GM23338 (cell line): Measurements from ENCODE around the gene SST. TPM values are rescaled to one million over a fixed set of nuclear protein-coding genes. Genes with fewer than 3 reads are reported as not detected.

Experiments
- ATAC-seq: fragments of 200-7000 bp; cut with Tn5 transposase; 3 replicates; pipeline ENCODE4 v1.9.1; 2020
- DNase-seq: peaks from one replicate; pipeline ENCODE4 v3.0.0-alpha.2; 2015; ENCODE audit warnings: low spot score
- H2AFZ ChIP-seq: fragments of 200-600 bp; sonication (generic); 2 replicates; pipeline ENCODE4 v1.8.0; 2016; ENCODE audit warnings: antibody characterized with exemption, mild to moderate bottlenecking, moderate library complexity
- H3F3A ChIP-seq: fragments of 200-600 bp; sonication (generic); replicated peaks from 2 replicates; pipeline ENCODE4 v1.8.0; 2017; ENCODE audit warnings: antibody characterized with exemption, mixed run types, low read depth
- H3K27ac ChIP-seq: fragments of 200-600 bp; sonication (generic); 2 replicates; pipeline ENCODE4 v1.6.1; 2016; ENCODE audit warnings: low read depth
- H3K27me3 ChIP-seq: fragments of 200-600 bp; sonication (generic); 2 replicates; pipeline ENCODE4 v1.8.0; 2016; ENCODE audit warnings: mild to moderate bottlenecking, mixed run types, moderate library complexity; ENCODE audit not compliant: insufficient read depth
- H3K36me3 ChIP-seq: fragments of 200-600 bp; sonication (generic); 2 replicates; pipeline ENCODE4 v1.8.0; 2016; ENCODE audit warnings: mild to moderate bottlenecking; ENCODE audit not compliant: insufficient read depth
- H3K4me1 ChIP-seq: fragments of 200-600 bp; sonication (generic); 2 replicates; pipeline ENCODE4 v1.8.0; 2016; ENCODE audit warnings: mild to moderate bottlenecking, moderate library complexity; ENCODE audit not compliant: insufficient read depth
- H3K4me2 ChIP-seq: fragments of 200-600 bp; sonication (generic); 2 replicates; pipeline ENCODE4 v1.7.1; 2017; ENCODE audit warnings: mixed run types
- H3K4me3 ChIP-seq: fragments of 200-600 bp; sonication (generic); 2 replicates; pipeline ENCODE4 v1.6.1; 2016; ENCODE audit warnings: mixed run types
- H3K79me2 ChIP-seq: fragments of 200-600 bp; sonication (generic); replicated peaks from 2 replicates; pipeline ENCODE4 v1.8.0; 2017; ENCODE audit warnings: mild to moderate bottlenecking; ENCODE audit not compliant: insufficient read depth
- H3K9me2 ChIP-seq: fragments of 200-600 bp; sonication (generic); 2 replicates; pipeline ENCODE4 v1.8.0; 2017; ENCODE audit not compliant: insufficient read depth
- H4K20me1 ChIP-seq: fragments of 200-600 bp; sonication (generic); replicated peaks from 2 replicates; pipeline ENCODE4 v1.8.0; 2017; ENCODE audit warnings: mild to moderate bottlenecking; ENCODE audit not compliant: insufficient read depth
- H3K27ac Mint-ChIP-seq: 2 replicates; pipeline ENCODE4 v1.8.0; 2020; ENCODE audit warnings: inconsistent platforms, mild to moderate bottlenecking, moderate library complexity, mixed read lengths
- H3K27me3 Mint-ChIP-seq: 3 replicates; pipeline ENCODE4 v1.8.0; 2022; ENCODE audit warnings: low read depth, mild to moderate bottlenecking, moderate library complexity, mixed read lengths, inconsistent platforms; ENCODE audit not compliant: insufficient read depth, poor library complexity
- H3K36me3 Mint-ChIP-seq: 3 replicates; pipeline ENCODE4 v1.8.0; 2021; ENCODE audit warnings: low read depth, mild to moderate bottlenecking, inconsistent platforms, moderate library complexity, mixed read lengths
- H3K4me1 Mint-ChIP-seq: 3 replicates; pipeline ENCODE4 v1.8.0; 2020; ENCODE audit warnings: mild to moderate bottlenecking, inconsistent platforms, mixed read lengths
- H3K4me3 Mint-ChIP-seq: 3 replicates; pipeline ENCODE4 v1.8.0; 2021; ENCODE audit warnings: moderate library complexity, mild to moderate bottlenecking, inconsistent platforms, mixed read lengths
- H3K9me3 Mint-ChIP-seq: 3 replicates; pipeline ENCODE4 v1.8.0; 2020; ENCODE audit warnings: moderate library complexity, mild to moderate bottlenecking, inconsistent platforms, mixed read lengths
- CREB1 ChIP-seq: fragments of 250-450 bp; sonication (Bioruptor Pico); IDR thresholded peaks from 2 replicates; pipeline ENCODE4 v1.5.0; 2020; ENCODE audit warnings: low read depth, mild to moderate bottlenecking, moderate library complexity
- EZH2 ChIP-seq: fragments of 200-600 bp; sonication (generic); IDR thresholded peaks from one replicate; pipeline ENCODE4 v1.8.0; 2017; ENCODE audit warnings: antibody characterized with exemption, mild to moderate bottlenecking, low read depth; ENCODE audit not compliant: unreplicated experiment
- JUNB ChIP-seq: IDR thresholded peaks from one replicate; pipeline ENCODE4 v1.6.1; 2016; ENCODE audit warnings: antibody characterized with exemption; ENCODE audit not compliant: unreplicated experiment
- POLR2AphosphoS5 ChIP-seq: IDR thresholded peaks from 2 replicates; pipeline ENCODE4 v1.6.1; 2016; ENCODE audit warnings: antibody characterized with exemption, low read depth
- STAT1 ChIP-seq: IDR thresholded peaks from one replicate; pipeline ENCODE4 v1.6.1; 2016; ENCODE audit warnings: antibody characterized with exemption; ENCODE audit not compliant: unreplicated experiment
- ZNF114 ChIP-seq: fragments of 250-450 bp; sonication (Bioruptor Pico); IDR thresholded peaks from 2 replicates; pipeline ENCODE4 v1.5.0; 2020; ENCODE audit warnings: mild to moderate bottlenecking, moderate library complexity
- ZNF331 ChIP-seq: fragments of 250-450 bp; sonication (Bioruptor Pico); IDR thresholded peaks from 2 replicates; pipeline ENCODE4 v1.5.0; 2020; ENCODE audit warnings: low read depth, mild to moderate bottlenecking, moderate library complexity
- polyA plus RNA-seq: library from polyadenylated mRNA; unstranded; fragments of >200 nt; fragmentation: Nextera tagmentation; extraction: Ambion mirVana; gene quantifications from 2 replicates; pipeline ENCODE4 v1.2.1, GENCODE V29; 2016
- total RNA-seq: library from RNA; depleted of rRNA; stranded (reverse); fragments of >200 nt; shearing (Covaris generic); gene quantifications from 2 replicates; pipeline ENCODE4 v1.2.3, GENCODE V29; 2014
- TF ChIP-seq, protein P1 (sequence below): IDR thresholded peaks from one replicate; pipeline ENCODE4 v1.6.1; 2018; ENCODE audit warnings: antibody characterized with exemption; ENCODE audit not compliant: unreplicated experiment
- TF ChIP-seq, protein P2 (sequence below), 2 experiments: fragments of 200-600 bp in 1 of 2; sonication (generic) in 1 of 2; conservative IDR thresholded peaks; 2 replicates each; pipeline versions ENCODE4 v1.5.1 to v1.6.1; 2016 to 2017; ENCODE audit warnings: antibody characterized with exemption in 2 of 2, low read depth in 2 of 2, mild to moderate bottlenecking in 2 of 2, moderate library complexity in 1 of 2
- TF ChIP-seq, protein P3 (sequence below): IDR thresholded peaks from 2 replicates; pipeline ENCODE4 v1.6.1; 2016; ENCODE audit warnings: antibody characterized with exemption

The SST gene
- total and polyA plus RNA-seq, 2 experiments from 2014 or later: 3.9 TPM; not detected in 1

DNA sequence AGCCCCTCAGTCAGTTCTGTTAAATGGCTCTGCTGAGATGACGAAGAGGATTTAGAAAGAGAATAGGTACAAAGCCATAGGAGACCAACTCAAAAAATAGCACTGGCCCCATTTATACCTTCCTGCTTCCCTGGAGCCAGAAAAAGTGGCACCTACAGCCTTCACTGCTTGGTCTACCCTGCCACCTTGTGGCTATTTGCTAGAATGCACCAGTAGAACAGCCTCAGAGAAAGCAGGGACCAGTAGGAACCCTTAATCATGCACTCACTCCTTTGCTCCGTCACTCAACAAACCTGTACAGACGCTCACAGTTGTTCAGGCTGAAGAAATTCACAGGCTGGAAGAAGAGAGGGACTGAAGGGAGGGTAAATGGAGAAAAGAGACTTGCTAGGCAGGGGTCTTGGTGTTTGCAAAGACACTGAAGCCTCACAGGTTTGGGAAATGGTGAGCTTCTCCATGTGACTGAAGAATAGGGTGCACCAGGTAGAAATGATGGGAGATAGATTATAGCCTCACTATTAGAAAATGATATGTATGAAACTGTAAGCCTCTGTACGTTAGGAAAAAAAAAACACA, 44.3 kb upstream of the SST start:
- Histone ChIP-seq H3K9me2 (no peaks in the 10 kb centered on the region), H3K4me1 (peaks cover 3% of the 10 kb centered on the region; the same call in 1 of the 2 replicates), H3K36me3 (no peaks in the 10 kb centered on the region), H4K20me1 (no peaks in the 10 kb centered on the region), H3K4me3 (no peak overlapping the region), H2AFZ (no peak overlapping the region), H3F3A (no peaks in the 10 kb centered on the region), H3K27me3 (no peaks in the 10 kb centered on the region), H3K79me2 (no peaks in the 10 kb centered on the region), H3K27ac (no peak overlapping the region), H3K4me2 (no peak overlapping the region)
- no peaks in the 10 kb centered on the region for H3K9me3 Mint-ChIP-seq
- H3K4me3 Mint-ChIP-seq: no peak overlapping the region
- DNase-seq (peak; percentile 88), ATAC-seq (peak; percentile 95)
- H3K4me1 Mint-ChIP-seq: peaks cover 3% of the 10 kb centered on the region; the same call in 2 of the 3 replicates
- no peaks in the 10 kb centered on the region for H3K36me3 Mint-ChIP-seq
- TF ChIP-seq, protein P1, sequence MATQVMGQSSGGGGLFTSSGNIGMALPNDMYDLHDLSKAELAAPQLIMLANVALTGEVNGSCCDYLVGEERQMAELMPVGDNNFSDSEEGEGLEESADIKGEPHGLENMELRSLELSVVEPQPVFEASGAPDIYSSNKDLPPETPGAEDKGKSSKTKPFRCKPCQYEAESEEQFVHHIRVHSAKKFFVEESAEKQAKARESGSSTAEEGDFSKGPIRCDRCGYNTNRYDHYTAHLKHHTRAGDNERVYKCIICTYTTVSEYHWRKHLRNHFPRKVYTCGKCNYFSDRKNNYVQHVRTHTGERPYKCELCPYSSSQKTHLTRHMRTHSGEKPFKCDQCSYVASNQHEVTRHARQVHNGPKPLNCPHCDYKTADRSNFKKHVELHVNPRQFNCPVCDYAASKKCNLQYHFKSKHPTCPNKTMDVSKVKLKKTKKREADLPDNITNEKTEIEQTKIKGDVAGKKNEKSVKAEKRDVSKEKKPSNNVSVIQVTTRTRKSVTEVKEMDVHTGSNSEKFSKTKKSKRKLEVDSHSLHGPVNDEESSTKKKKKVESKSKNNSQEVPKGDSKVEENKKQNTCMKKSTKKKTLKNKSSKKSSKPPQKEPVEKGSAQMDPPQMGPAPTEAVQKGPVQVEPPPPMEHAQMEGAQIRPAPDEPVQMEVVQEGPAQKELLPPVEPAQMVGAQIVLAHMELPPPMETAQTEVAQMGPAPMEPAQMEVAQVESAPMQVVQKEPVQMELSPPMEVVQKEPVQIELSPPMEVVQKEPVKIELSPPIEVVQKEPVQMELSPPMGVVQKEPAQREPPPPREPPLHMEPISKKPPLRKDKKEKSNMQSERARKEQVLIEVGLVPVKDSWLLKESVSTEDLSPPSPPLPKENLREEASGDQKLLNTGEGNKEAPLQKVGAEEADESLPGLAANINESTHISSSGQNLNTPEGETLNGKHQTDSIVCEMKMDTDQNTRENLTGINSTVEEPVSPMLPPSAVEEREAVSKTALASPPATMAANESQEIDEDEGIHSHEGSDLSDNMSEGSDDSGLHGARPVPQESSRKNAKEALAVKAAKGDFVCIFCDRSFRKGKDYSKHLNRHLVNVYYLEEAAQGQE: no peak
- no peak for TF ChIP-seq ZNF331 (CRISPR knock-in tag)
- TF ChIP-seq, protein P2, sequence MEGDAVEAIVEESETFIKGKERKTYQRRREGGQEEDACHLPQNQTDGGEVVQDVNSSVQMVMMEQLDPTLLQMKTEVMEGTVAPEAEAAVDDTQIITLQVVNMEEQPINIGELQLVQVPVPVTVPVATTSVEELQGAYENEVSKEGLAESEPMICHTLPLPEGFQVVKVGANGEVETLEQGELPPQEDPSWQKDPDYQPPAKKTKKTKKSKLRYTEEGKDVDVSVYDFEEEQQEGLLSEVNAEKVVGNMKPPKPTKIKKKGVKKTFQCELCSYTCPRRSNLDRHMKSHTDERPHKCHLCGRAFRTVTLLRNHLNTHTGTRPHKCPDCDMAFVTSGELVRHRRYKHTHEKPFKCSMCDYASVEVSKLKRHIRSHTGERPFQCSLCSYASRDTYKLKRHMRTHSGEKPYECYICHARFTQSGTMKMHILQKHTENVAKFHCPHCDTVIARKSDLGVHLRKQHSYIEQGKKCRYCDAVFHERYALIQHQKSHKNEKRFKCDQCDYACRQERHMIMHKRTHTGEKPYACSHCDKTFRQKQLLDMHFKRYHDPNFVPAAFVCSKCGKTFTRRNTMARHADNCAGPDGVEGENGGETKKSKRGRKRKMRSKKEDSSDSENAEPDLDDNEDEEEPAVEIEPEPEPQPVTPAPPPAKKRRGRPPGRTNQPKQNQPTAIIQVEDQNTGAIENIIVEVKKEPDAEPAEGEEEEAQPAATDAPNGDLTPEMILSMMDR (conservative IDR thresholded peaks at IDR 0.05; ENCODE audit: low read depth in 2 of 2): peak; percentile 94 to 99
- H3K27me3 Mint-ChIP-seq: no peaks in the 10 kb centered on the region
- no peak overlapping the region for H3K27ac Mint-ChIP-seq

DNA sequence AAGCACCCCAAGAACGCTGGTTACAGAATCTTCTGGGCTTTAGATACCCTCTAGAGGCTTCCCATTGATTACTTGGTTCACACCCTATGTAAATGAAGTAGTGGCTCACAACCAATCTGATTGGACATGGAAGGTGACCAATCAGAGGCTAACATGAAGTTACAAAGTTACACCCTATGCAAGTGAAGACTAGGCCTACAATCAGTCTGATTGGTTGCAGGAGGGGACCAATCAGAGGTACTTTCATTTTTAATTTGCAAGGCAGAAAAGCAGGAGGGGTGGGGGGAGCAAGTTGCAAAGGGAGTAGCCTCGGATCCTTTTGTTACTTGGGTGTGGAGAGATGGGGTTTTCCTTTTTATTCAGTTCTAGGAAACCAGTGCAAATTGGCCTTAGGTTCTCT, 43.3 kb upstream of the SST start:
- H3K4me3 Mint-ChIP-seq: no peak overlapping the region
- no peak overlapping the region for H3K27ac Mint-ChIP-seq
- ATAC-seq (peak; percentile 29; the same call in 1 of the 3 replicates), DNase-seq (peak; percentile 34)
- Histone ChIP-seq H3K36me3 (no peaks in the 10 kb centered on the region), H3K79me2 (no peaks in the 10 kb centered on the region), H3F3A (no peaks in the 10 kb centered on the region), H4K20me1 (no peaks in the 10 kb centered on the region), H3K27ac (no peak overlapping the region), H2AFZ (0 out of 2 replicates have a peak overlapping the region, but pooled peaks have one; percentile 67), H3K27me3 (no peaks in the 10 kb centered on the region), H3K4me3 (no peak overlapping the region), H3K9me2 (no peaks in the 10 kb centered on the region), H3K4me1 (no peaks in the 10 kb centered on the region), H3K4me2 (no peak overlapping the region)
- H3K4me1 Mint-ChIP-seq: no peaks in the 10 kb centered on the region
- no peaks in the 10 kb centered on the region for H3K9me3 Mint-ChIP-seq
- H3K27me3 Mint-ChIP-seq: no peaks in the 10 kb centered on the region
- H3K36me3 Mint-ChIP-seq: no peaks in the 10 kb centered on the region
- TF ChIP-seq POLR2AphosphoS5 (no peak), STAT1 (no peak), CREB1 (CRISPR knock-in tag) (no peak), ZNF331 (CRISPR knock-in tag) (no peak), ZNF114 (CRISPR knock-in tag) (no peak), JUNB (no peak), EZH2 (no peak)
- TF ChIP-seq, protein P2 (conservative IDR thresholded peaks at IDR 0.05; ENCODE audit: low read depth in 2 of 2): no peak
- TF ChIP-seq, protein P3, sequence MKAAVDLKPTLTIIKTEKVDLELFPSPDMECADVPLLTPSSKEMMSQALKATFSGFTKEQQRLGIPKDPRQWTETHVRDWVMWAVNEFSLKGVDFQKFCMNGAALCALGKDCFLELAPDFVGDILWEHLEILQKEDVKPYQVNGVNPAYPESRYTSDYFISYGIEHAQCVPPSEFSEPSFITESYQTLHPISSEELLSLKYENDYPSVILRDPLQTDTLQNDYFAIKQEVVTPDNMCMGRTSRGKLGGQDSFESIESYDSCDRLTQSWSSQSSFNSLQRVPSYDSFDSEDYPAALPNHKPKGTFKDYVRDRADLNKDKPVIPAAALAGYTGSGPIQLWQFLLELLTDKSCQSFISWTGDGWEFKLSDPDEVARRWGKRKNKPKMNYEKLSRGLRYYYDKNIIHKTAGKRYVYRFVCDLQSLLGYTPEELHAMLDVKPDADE: no peak
- TF ChIP-seq, protein P1: no peak
